Karpas-422 (cell line): Measurements from ENCODE around the gene EPHA4. TPM values are rescaled to one million over a fixed set of nuclear protein-coding genes. Genes with fewer than 3 reads are reported as not detected.

Source experiments
- DNase-seq: peaks from one replicate; pipeline ENCODE4 v3.0.0-alpha.2; 2015
- H2AFZ ChIP-seq: fragments of 200-600 bp; sonication (generic); 2 replicates; pipeline ENCODE4 v1.6.1; 2014; ENCODE audit warnings: antibody characterized with exemption, low read length, mixed read lengths
- H3K27ac ChIP-seq: fragments of 200-600 bp; sonication (generic); 2 replicates; pipeline ENCODE4 v1.5.1; 2014; ENCODE audit warnings: mild to moderate bottlenecking, low read length, moderate library complexity
- H3K27me3 ChIP-seq: fragments of 200-600 bp; sonication (generic); 2 replicates; pipeline ENCODE4 v1.6.1; 2014; ENCODE audit warnings: low read length, mixed read lengths
- H3K36me3 ChIP-seq: fragments of 200-600 bp; sonication (generic); 2 replicates; pipeline ENCODE4 v1.6.1; 2014; ENCODE audit warnings: low read length, mixed read lengths; ENCODE audit not compliant: insufficient read depth
- H3K4me1 ChIP-seq: fragments of 200-600 bp; sonication (generic); 2 replicates; pipeline ENCODE4 v1.6.1; 2014; ENCODE audit warnings: mild to moderate bottlenecking, low read length, mixed read lengths
- H3K4me2 ChIP-seq: fragments of 200-600 bp; sonication (generic); 2 replicates; pipeline ENCODE4 v1.6.1; 2014; ENCODE audit warnings: low read length, low read depth, mild to moderate bottlenecking; ENCODE audit not compliant: poor library complexity, severe bottlenecking
- H3K4me3 ChIP-seq: fragments of 200-600 bp; sonication (generic); 2 replicates; pipeline ENCODE4 v1.5.1; 2014; ENCODE audit warnings: mild to moderate bottlenecking, antibody characterized with exemption, low read length, mixed read lengths
- H3K79me2 ChIP-seq: fragments of 200-600 bp; sonication (generic); 2 replicates; pipeline ENCODE4 v1.6.1; 2014; ENCODE audit warnings: mild to moderate bottlenecking, low read length, mixed read lengths
- H3K9ac ChIP-seq: fragments of 200-600 bp; sonication (generic); 2 replicates; pipeline ENCODE4 v1.6.0; 2014; ENCODE audit warnings: low read length
- H3K9me2 ChIP-seq: fragments of 200-600 bp; sonication (generic), shearing (Covaris generic); replicated peaks from 2 replicates; pipeline ENCODE4 v1.6.0; 2014; ENCODE audit warnings: mild to moderate bottlenecking, low read length, moderate library complexity; ENCODE audit not compliant: insufficient read depth
- H3K9me3 ChIP-seq: fragments of 300-700, 200-600 bp; sonication (generic); 2 replicates; pipeline ENCODE4 v1.6.1; 2014; ENCODE audit warnings: low read length, mixed read lengths
- H4K20me1 ChIP-seq: fragments of 200-600 bp; sonication (generic); 2 replicates; pipeline ENCODE4 v1.6.1; 2014; ENCODE audit warnings: mild to moderate bottlenecking, antibody characterized with exemption, low read length, low read depth; ENCODE audit not compliant: insufficient read depth
- total RNA-seq: library from RNA; depleted of rRNA; stranded (reverse); fragments of >200 nt; shearing (Covaris generic); gene quantifications from 2 replicates; pipeline ENCODE4 v1.2.3, GENCODE V29; 2014; ENCODE audit warnings: low replicate concordance

The EPHA4 gene
- total RNA-seq, 1 experiment from 2014 or later = not detected

- Histone ChIP-seq H3K9me2 (no peaks in the 10 kb centered on the region), H3K4me1 (no peaks in the 10 kb centered on the region), H3K27ac (no peak overlapping the region), H2AFZ (no peak overlapping the region), H3K79me2 (no peaks in the 10 kb centered on the region), H4K20me1 (no peaks in the 10 kb centered on the region), H3K9ac (no peak overlapping the region), H3K4me2 (no peak overlapping the region), H3K4me3 (no peak overlapping the region), H3K27me3 (no peaks in the 10 kb centered on the region), H3K36me3 (no peaks in the 10 kb centered on the region), H3K9me3 (no peaks in the 10 kb centered on the region)
- no peak for DNase-seq
Measured at GRCh38 chr2:221493391-221493790, 78.7 kb downstream of the EPHA4 start.

GRCh38 chr2:221492636-221493035 lies 79.5 kb downstream of the EPHA4 start:
- Histone ChIP-seq H3K36me3 (no peaks in the 10 kb centered on the region), H2AFZ (no peak overlapping the region), H3K79me2 (no peaks in the 10 kb centered on the region), H4K20me1 (no peaks in the 10 kb centered on the region), H3K9me3 (no peaks in the 10 kb centered on the region), H3K9me2 (no peaks in the 10 kb centered on the region), H3K4me3 (no peak overlapping the region), H3K27ac (no peak overlapping the region), H3K4me2 (no peak overlapping the region), H3K9ac (no peak overlapping the region), H3K4me1 (no peaks in the 10 kb centered on the region), H3K27me3 (no peaks in the 10 kb centered on the region)
- no peak for DNase-seq

- Histone ChIP-seq H3K4me1 (no peaks in the 10 kb centered on the region), H3K27me3 (no peaks in the 10 kb centered on the region), H3K9me2 (no peaks in the 10 kb centered on the region), H2AFZ (no peak overlapping the region), H4K20me1 (no peaks in the 10 kb centered on the region), H3K4me2 (no peak overlapping the region), H3K9ac (no peak overlapping the region), H3K9me3 (no peaks in the 10 kb centered on the region), H3K79me2 (no peaks in the 10 kb centered on the region), H3K27ac (no peak overlapping the region), H3K4me3 (no peak overlapping the region), H3K36me3 (no peaks in the 10 kb centered on the region)
- no peak for DNase-seq
Measured at GRCh38 chr2:221490506-221491060, 81.5 kb downstream of the EPHA4 start.

GRCh38 chr2:221488136-221488807 lies 83.8 kb downstream of the EPHA4 start:
- Histone ChIP-seq H3K4me2 (no peak overlapping the region), H3K27me3 (no peaks in the 10 kb centered on the region), H3K27ac (no peak overlapping the region), H3K4me3 (no peak overlapping the region), H3K9me2 (no peaks in the 10 kb centered on the region), H3K9me3 (no peaks in the 10 kb centered on the region), H3K9ac (no peak overlapping the region), H3K36me3 (no peaks in the 10 kb centered on the region), H3K79me2 (no peaks in the 10 kb centered on the region), H2AFZ (no peak overlapping the region), H3K4me1 (no peaks in the 10 kb centered on the region), H4K20me1 (no peaks in the 10 kb centered on the region)
- no peak for DNase-seq

GRCh38 chr2:221486106-221486505 lies 86.0 kb downstream of the EPHA4 start:
- no peak overlapping the region for H3K9ac ChIP-seq
- no peaks in the 10 kb centered on the region for H3K4me1 ChIP-seq
- H3K4me2 ChIP-seq = no peak overlapping the region
- H3K27me3 ChIP-seq = no peaks in the 10 kb centered on the region
- H4K20me1 ChIP-seq = no peaks in the 10 kb centered on the region
- H3K9me3 ChIP-seq = no peaks in the 10 kb centered on the region
- H3K27ac ChIP-seq = no peak overlapping the region
- no peak overlapping the region for H3K4me3 ChIP-seq
- DNase-seq = no peak
- no peaks in the 10 kb centered on the region for H3K36me3 ChIP-seq
- H3K79me2 ChIP-seq = no peaks in the 10 kb centered on the region
- H2AFZ ChIP-seq = no peak overlapping the region
- no peaks in the 10 kb centered on the region for H3K9me2 ChIP-seq

- no peak overlapping the region for H3K4me3 ChIP-seq
- no peaks in the 10 kb centered on the region for H4K20me1 ChIP-seq
- H3K27me3 ChIP-seq = no peaks in the 10 kb centered on the region
- DNase-seq = no peak
- H3K4me2 ChIP-seq = no peak overlapping the region
- no peak overlapping the region for H2AFZ ChIP-seq
- H3K9ac ChIP-seq = no peak overlapping the region
- no peaks in the 10 kb centered on the region for H3K79me2 ChIP-seq
- no peaks in the 10 kb centered on the region for H3K9me2 ChIP-seq
- H3K36me3 ChIP-seq = no peaks in the 10 kb centered on the region
- no peaks in the 10 kb centered on the region for H3K4me1 ChIP-seq
- H3K27ac ChIP-seq = no peak overlapping the region
- H3K9me3 ChIP-seq = no peaks in the 10 kb centered on the region
Measured at GRCh38 chr2:221485503-221485870, 86.6 kb downstream of the EPHA4 start.

- DNase-seq = no peak
- Histone ChIP-seq H3K4me1 (no peaks in the 10 kb centered on the region), H3K9me2 (no peaks in the 10 kb centered on the region), H3K79me2 (no peaks in the 10 kb centered on the region), H3K9ac (no peak overlapping the region), H3K27me3 (no peaks in the 10 kb centered on the region), H2AFZ (no peak overlapping the region), H3K4me3 (no peak overlapping the region), H3K27ac (no peak overlapping the region), H4K20me1 (no peaks in the 10 kb centered on the region), H3K9me3 (no peaks in the 10 kb centered on the region), H3K4me2 (no peak overlapping the region), H3K36me3 (no peaks in the 10 kb centered on the region)
Measured at GRCh38 chr2:221484761-221485502, 87.2 kb downstream of the EPHA4 start.

GRCh38 chr2:221482666-221483455 lies 89.2 kb downstream of the EPHA4 start:
- H2AFZ ChIP-seq = no peak overlapping the region
- no peak overlapping the region for H3K4me2 ChIP-seq
- H4K20me1 ChIP-seq = no peaks in the 10 kb centered on the region
- no peaks in the 10 kb centered on the region for H3K36me3 ChIP-seq
- H3K9me3 ChIP-seq = no peaks in the 10 kb centered on the region
- H3K4me1 ChIP-seq = no peaks in the 10 kb centered on the region
- no peaks in the 10 kb centered on the region for H3K9me2 ChIP-seq
- no peak overlapping the region for H3K9ac ChIP-seq
- no peaks in the 10 kb centered on the region for H3K79me2 ChIP-seq
- H3K4me3 ChIP-seq = no peak overlapping the region
- no peaks in the 10 kb centered on the region for H3K27me3 ChIP-seq
- DNase-seq = no peak
- H3K27ac ChIP-seq = no peak overlapping the region
